Liver (tissue), 9 donors: Measurements from ENCODE around the gene TRIM56. TPM values are rescaled to one million over a fixed set of nuclear protein-coding genes. Genes with fewer than 3 reads are reported as not detected.

Source experiments
- DNase-seq: peaks from one replicate; pipeline ENCODE4 v3.0.0-alpha.2; 2017; ENCODE audit warnings: low spot score
- H3K27ac ChIP-seq, 2 donors: one replicate each; pipeline ENCODE4 v1.7.0; 2013; ENCODE audit warnings: inconsistent platforms in 2 of 2, low read length in 2 of 2, control low read depth in 1 of 2, low read depth in 1 of 2, mild to moderate bottlenecking in 1 of 2
- H3K27me3 ChIP-seq, 4 donors: one replicate each; pipeline versions ENCODE4 v1.6.1 to v1.7.0; 2013; ENCODE audit warnings: low read length in 3 of 4, inconsistent platforms in 1 of 4, mild to moderate bottlenecking in 1 of 4, moderate library complexity in 1 of 4; ENCODE audit not compliant: control insufficient read depth in 4 of 4, insufficient read depth in 4 of 4
- H3K36me3 ChIP-seq, 4 donors: one replicate each; pipeline versions ENCODE4 v1.6.1 to v1.7.0; 2013; ENCODE audit warnings: low read length in 3 of 4, mild to moderate bottlenecking in 3 of 4, low read depth in 1 of 4, moderate library complexity in 1 of 4; ENCODE audit not compliant: control insufficient read depth in 4 of 4, insufficient read depth in 3 of 4
- H3K4me1 ChIP-seq, 4 donors: one replicate each; pipeline versions ENCODE4 v1.6.1 to v1.7.0; 2013; ENCODE audit warnings: low read length in 3 of 4, mild to moderate bottlenecking in 3 of 4, moderate library complexity in 1 of 4; ENCODE audit not compliant: control insufficient read depth in 4 of 4, insufficient read depth in 4 of 4
- H3K4me3 ChIP-seq, 3 donors: one replicate each; pipeline versions ENCODE4 v1.6.1 to v1.7.0; 2013; ENCODE audit warnings: low read length in 3 of 3, control low read depth in 1 of 3, low read depth in 1 of 3, mild to moderate bottlenecking in 1 of 3
- H3K9ac ChIP-seq, 2 donors: one replicate each; pipeline ENCODE4 v1.7.0; 2013; ENCODE audit warnings: low read length in 2 of 2, mild to moderate bottlenecking in 2 of 2, moderate library complexity in 2 of 2, control low read depth in 1 of 2, low read depth in 1 of 2
- H3K9me3 ChIP-seq, 4 donors: one replicate each; pipeline versions ENCODE4 v1.6.1 to v1.7.0; 2013; ENCODE audit warnings: low read length in 3 of 4; ENCODE audit not compliant: control insufficient read depth in 4 of 4
- EGR1 ChIP-seq, 2 donors: IDR thresholded peaks; 2 replicates each; pipeline ENCODE4 v1.6.1; 2016 to 2018; ENCODE audit warnings: antibody characterized with exemption in 2 of 2, low read depth in 2 of 2
- FOXA1 ChIP-seq: IDR thresholded peaks from 2 replicates; pipeline ENCODE4 v1.6.1; 2016; ENCODE audit warnings: antibody characterized with exemption
- FOXA2 ChIP-seq: IDR thresholded peaks from 2 replicates; pipeline ENCODE4 v1.6.1; 2016; ENCODE audit warnings: antibody characterized with exemption
- GABPA ChIP-seq, 2 donors: IDR thresholded peaks in 1 of 2; conservative IDR thresholded peaks in 1 of 2; 2 replicates each; pipeline ENCODE4 v1.6.1; 2016; ENCODE audit warnings: antibody characterized with exemption in 2 of 2, mild to moderate bottlenecking in 1 of 2, moderate library complexity in 1 of 2
- HNF4A ChIP-seq, 2 donors: conservative IDR thresholded peaks; 2 replicates each; pipeline ENCODE4 v1.6.1; 2016; ENCODE audit warnings: antibody characterized with exemption in 2 of 2, mild to moderate bottlenecking in 2 of 2
- HNF4G ChIP-seq: IDR thresholded peaks from 2 replicates; pipeline ENCODE4 v1.6.1; 2016; ENCODE audit warnings: antibody characterized with exemption
- JUND ChIP-seq, 2 donors: IDR thresholded peaks; 2 replicates each; pipeline ENCODE4 v1.6.1; 2016; ENCODE audit warnings: antibody characterized with exemption in 2 of 2
- NR2F2 ChIP-seq: IDR thresholded peaks from 2 replicates; pipeline ENCODE4 v1.6.1; 2016; ENCODE audit warnings: antibody characterized with exemption
- RAD21 ChIP-seq, 2 donors: IDR thresholded peaks; 2 replicates each; pipeline ENCODE4 v1.6.1; 2016; ENCODE audit warnings: antibody characterized with exemption in 2 of 2, mild to moderate bottlenecking in 2 of 2
- RXRA ChIP-seq, 2 donors: IDR thresholded peaks; 2 replicates each; pipeline ENCODE4 v1.6.1; 2017 to 2018; ENCODE audit warnings: antibody characterized with exemption in 2 of 2, mild to moderate bottlenecking in 1 of 2
- SP1 ChIP-seq: IDR thresholded peaks from 2 replicates; pipeline ENCODE4 v1.6.1; 2018; ENCODE audit warnings: antibody characterized with exemption, mild to moderate bottlenecking
- TAF1 ChIP-seq: conservative IDR thresholded peaks from 2 replicates; pipeline ENCODE4 v1.6.1; 2016; ENCODE audit warnings: antibody characterized with exemption, mild to moderate bottlenecking
- YY1 ChIP-seq: IDR thresholded peaks from 2 replicates; pipeline ENCODE4 v1.6.1; 2016; ENCODE audit warnings: antibody characterized with exemption, mild to moderate bottlenecking
- WGBS: extraction: QIAGEN DNeasy Blood & Tissue Kit; methylation state at CpG from one replicate; pipeline ENCODE4 v1.1.7; 2013; 5-methylcytosine and 5-hydroxymethylcytosine counted together
- polyA plus RNA-seq, 2 donors: library from polyadenylated mRNA; stranded (reverse) in 1 of 2; unstranded in 1 of 2; fragments of 200-250 nt in 1 of 2; fragments of >200 nt in 1 of 2; fragmentation: Nextera tagmentation in 1 of 2; extraction: Ambion mirVana in 1 of 2; gene quantifications; one replicate each; pipeline versions ENCODE4 v1.2.1 to v1.2.3, GENCODE V29; 2013 to 2015
- total RNA-seq, 2 donors: library from RNA; depleted of rRNA; stranded (reverse); fragments of >200 nt; gene quantifications; one replicate each; pipeline ENCODE4 v1.2.3, GENCODE V29; 2014
- TF ChIP-seq, protein P1 (sequence below): fragments of 150-350 bp; IDR thresholded peaks from 2 replicates; pipeline ENCODE4 v1.5.1; 2017; ENCODE audit warnings: improper control_type of control experiment, low read depth, low read length; ENCODE audit not compliant: missing input control
- TF ChIP-seq, protein P2 (sequence below): IDR thresholded peaks from 2 replicates; pipeline ENCODE4 v1.6.1; 2016; ENCODE audit warnings: antibody characterized with exemption, mild to moderate bottlenecking
- TF ChIP-seq, protein P3 (sequence below): IDR thresholded peaks from 2 replicates; pipeline ENCODE4 v1.6.1; 2016; ENCODE audit warnings: antibody characterized with exemption
- TF ChIP-seq, protein P4 (sequence below): IDR thresholded peaks from 2 replicates; pipeline ENCODE4 v1.6.1; 2016; ENCODE audit warnings: antibody characterized with exemption
- TF ChIP-seq, protein P5 (sequence below): IDR thresholded peaks from 2 replicates; pipeline ENCODE4 v1.6.1; 2016; ENCODE audit warnings: antibody characterized with exemption
- donor health status: healthy.
- donor health status: healthy.
- donor health status: healthy.
- donor health status: healthy.
- donor health status: healthy.

The TRIM56 gene
- total and polyA plus RNA-seq, 4 donors, result 4.8 to 15.6 (median 7.6) TPM

DNA sequence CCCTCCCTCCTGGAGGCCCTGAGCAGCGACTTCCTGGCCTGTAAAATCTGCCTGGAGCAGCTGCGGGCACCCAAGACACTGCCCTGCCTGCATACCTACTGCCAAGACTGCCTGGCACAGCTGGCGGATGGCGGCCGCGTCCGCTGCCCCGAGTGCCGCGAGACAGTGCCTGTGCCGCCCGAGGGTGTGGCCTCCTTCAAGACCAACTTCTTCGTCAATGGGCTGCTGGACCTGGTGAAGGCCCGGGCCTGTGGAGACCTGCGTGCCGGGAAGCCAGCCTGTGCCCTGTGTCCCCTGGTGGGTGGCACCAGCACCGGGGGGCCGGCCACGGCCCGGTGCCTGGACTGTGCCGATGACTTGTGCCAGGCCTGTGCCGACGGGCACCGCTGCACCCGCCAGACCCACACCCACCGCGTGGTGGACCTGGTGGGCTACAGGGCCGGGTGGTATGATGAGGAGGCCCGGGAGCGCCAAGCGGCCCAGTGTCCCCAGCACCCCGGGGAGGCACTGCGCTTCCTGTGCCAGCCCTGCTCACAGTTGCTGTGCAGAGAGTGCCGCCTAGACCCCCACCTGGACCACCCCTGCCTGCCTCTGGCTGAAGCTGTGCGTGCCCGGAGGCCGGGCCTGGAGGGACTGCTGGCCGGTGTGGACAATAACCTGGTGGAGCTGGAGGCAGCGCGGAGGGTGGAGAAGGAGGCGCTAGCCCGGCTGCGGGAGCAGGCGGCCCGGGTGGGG lies 2.2 kb downstream of the TRIM56 start:
- H3K4me3 ChIP-seq, result no peak overlapping the region
- 95% methylated on average over 45 of the region's 45 CpGs for WGBS
- H3K27ac ChIP-seq, result no peak overlapping the region
- TF ChIP-seq HNF4G, result no peak
- no peak for TF ChIP-seq JUND (IDR thresholded peaks at IDR 0.05)
- no peak for TF ChIP-seq SP1
- TF ChIP-seq, protein P1, sequence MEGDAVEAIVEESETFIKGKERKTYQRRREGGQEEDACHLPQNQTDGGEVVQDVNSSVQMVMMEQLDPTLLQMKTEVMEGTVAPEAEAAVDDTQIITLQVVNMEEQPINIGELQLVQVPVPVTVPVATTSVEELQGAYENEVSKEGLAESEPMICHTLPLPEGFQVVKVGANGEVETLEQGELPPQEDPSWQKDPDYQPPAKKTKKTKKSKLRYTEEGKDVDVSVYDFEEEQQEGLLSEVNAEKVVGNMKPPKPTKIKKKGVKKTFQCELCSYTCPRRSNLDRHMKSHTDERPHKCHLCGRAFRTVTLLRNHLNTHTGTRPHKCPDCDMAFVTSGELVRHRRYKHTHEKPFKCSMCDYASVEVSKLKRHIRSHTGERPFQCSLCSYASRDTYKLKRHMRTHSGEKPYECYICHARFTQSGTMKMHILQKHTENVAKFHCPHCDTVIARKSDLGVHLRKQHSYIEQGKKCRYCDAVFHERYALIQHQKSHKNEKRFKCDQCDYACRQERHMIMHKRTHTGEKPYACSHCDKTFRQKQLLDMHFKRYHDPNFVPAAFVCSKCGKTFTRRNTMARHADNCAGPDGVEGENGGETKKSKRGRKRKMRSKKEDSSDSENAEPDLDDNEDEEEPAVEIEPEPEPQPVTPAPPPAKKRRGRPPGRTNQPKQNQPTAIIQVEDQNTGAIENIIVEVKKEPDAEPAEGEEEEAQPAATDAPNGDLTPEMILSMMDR, result no peak
- no peak for TF ChIP-seq GABPA (IDR thresholded peaks at IDR 0.05 in 1 of 2, conservative IDR thresholded peaks at IDR 0.05 in 1 of 2)
- no peak for TF ChIP-seq EGR1 (IDR thresholded peaks at IDR 0.05; ENCODE audit: low read depth in 2 of 2)
- TF ChIP-seq, protein P2, sequence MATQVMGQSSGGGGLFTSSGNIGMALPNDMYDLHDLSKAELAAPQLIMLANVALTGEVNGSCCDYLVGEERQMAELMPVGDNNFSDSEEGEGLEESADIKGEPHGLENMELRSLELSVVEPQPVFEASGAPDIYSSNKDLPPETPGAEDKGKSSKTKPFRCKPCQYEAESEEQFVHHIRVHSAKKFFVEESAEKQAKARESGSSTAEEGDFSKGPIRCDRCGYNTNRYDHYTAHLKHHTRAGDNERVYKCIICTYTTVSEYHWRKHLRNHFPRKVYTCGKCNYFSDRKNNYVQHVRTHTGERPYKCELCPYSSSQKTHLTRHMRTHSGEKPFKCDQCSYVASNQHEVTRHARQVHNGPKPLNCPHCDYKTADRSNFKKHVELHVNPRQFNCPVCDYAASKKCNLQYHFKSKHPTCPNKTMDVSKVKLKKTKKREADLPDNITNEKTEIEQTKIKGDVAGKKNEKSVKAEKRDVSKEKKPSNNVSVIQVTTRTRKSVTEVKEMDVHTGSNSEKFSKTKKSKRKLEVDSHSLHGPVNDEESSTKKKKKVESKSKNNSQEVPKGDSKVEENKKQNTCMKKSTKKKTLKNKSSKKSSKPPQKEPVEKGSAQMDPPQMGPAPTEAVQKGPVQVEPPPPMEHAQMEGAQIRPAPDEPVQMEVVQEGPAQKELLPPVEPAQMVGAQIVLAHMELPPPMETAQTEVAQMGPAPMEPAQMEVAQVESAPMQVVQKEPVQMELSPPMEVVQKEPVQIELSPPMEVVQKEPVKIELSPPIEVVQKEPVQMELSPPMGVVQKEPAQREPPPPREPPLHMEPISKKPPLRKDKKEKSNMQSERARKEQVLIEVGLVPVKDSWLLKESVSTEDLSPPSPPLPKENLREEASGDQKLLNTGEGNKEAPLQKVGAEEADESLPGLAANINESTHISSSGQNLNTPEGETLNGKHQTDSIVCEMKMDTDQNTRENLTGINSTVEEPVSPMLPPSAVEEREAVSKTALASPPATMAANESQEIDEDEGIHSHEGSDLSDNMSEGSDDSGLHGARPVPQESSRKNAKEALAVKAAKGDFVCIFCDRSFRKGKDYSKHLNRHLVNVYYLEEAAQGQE, result no peak
- no peak for TF ChIP-seq YY1
- TF ChIP-seq, protein P3, sequence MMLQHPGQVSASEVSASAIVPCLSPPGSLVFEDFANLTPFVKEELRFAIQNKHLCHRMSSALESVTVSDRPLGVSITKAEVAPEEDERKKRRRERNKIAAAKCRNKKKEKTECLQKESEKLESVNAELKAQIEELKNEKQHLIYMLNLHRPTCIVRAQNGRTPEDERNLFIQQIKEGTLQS, result no peak
- no peak for TF ChIP-seq FOXA2
- TF ChIP-seq TAF1, result no peak
- TF ChIP-seq RAD21 (IDR thresholded peaks at IDR 0.05), result no peak
- no peak for TF ChIP-seq NR2F2
- TF ChIP-seq HNF4A (conservative IDR thresholded peaks at IDR 0.05), result no peak
- no peak for TF ChIP-seq FOXA1
- no peak for TF ChIP-seq RXRA (IDR thresholded peaks at IDR 0.05)
- TF ChIP-seq, protein P4, sequence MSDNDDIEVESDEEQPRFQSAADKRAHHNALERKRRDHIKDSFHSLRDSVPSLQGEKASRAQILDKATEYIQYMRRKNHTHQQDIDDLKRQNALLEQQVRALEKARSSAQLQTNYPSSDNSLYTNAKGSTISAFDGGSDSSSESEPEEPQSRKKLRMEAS, result no peak
- TF ChIP-seq, protein P5, sequence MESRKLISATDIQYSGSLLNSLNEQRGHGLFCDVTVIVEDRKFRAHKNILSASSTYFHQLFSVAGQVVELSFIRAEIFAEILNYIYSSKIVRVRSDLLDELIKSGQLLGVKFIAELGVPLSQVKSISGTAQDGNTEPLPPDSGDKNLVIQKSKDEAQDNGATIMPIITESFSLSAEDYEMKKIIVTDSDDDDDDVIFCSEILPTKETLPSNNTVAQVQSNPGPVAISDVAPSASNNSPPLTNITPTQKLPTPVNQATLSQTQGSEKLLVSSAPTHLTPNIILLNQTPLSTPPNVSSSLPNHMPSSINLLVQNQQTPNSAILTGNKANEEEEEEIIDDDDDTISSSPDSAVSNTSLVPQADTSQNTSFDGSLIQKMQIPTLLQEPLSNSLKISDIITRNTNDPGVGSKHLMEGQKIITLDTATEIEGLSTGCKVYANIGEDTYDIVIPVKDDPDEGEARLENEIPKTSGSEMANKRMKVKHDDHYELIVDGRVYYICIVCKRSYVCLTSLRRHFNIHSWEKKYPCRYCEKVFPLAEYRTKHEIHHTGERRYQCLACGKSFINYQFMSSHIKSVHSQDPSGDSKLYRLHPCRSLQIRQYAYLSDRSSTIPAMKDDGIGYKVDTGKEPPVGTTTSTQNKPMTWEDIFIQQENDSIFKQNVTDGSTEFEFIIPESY, result no peak
- no peaks in the 10 kb centered on the region for H3K27me3 ChIP-seq
- H3K9ac ChIP-seq, result no peak overlapping the region
- DNase-seq, result no peak
- peaks cover 0 to 25% (median 7%) of the 10 kb centered on the region in 4 donors for H3K36me3 ChIP-seq
- H3K9me3 ChIP-seq, result no peaks in the 10 kb centered on the region
- H3K4me1 ChIP-seq, result peaks cover 10 to 31% (median 17%) of the 10 kb centered on the region in 4 donors
